K562 treated with DMSO at 1 percent for 4 hours (cell line): Measurements from ENCODE around the gene CRABP1. TPM values are rescaled to one million over a fixed set of nuclear protein-coding genes. Genes with fewer than 3 reads are reported as not detected.

Experiments used
- total RNA-seq: library from RNA; unstranded; fragments of 300-600 nt; gene quantifications from 2 replicates; pipeline ENCODE4 v1.2.3, GENCODE V29; 2022; ENCODE audit not compliant: insufficient read depth

The CRABP1 gene
- not detected in 2 replicates for total RNA-seq

GRCh38 chr15:78340231-78341056 is at the start of gene CRABP1:
CRABP1 (plus strand) TSS chr15:78340353; CDS start chr15:78340429, 76 bp downstream.

DNA sequence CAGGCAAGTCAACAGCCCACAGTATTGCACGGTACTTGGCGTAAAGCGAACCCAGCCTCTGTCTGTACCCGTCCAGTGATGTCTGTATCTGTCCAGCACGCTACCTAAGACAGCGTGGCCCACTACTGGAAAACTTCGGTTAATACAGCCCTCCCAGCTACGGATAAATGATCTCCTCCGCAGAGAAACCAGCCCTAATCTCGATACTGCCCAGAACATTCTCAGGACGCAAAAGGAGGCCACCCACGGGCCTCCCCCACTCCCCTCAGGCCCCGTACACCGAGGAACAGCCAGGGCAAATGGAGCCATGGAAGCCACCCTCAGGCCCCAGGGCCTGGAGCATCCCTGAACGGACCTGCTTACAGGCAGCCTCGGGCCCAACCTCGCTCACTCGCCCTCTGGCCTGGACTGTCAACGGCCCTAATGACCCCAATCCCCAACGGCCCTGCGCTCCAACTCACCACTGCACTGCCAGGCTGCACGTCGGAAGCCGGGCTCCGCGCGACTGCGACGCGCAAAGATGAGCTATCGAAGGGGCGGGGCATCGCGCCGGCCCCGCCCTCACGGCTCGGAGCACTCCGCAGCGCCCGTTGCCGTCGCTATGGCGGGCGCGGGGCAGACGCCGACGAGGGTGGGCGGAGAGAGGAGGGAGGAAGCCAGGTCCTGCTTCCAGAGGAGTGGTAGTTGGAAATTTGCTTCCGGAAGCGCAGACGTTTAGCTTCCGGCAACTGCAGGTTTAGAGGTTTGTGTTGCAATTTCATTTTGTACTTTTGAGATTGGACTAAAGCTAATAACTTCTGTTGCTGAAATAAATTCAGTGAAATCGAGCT is 40.8 kb upstream of the CRABP1 start, which contains the start of gene SKIC8:
Gene SKIC8 (minus strand): TSS at position 509 of the 830 bp plus-strand sequence. CDS start 3,923 bp downstream, outside the sequence.

Other genes with a start within 250 kb of the CRABP1 start
- 0.57 TPM in 1 of 2 replicates, not detected in the other for gene SH2D7, start 247.8 kb upstream of the CRABP1 start, total RNA-seq
- 32.1 and 45.2 TPM in 2 replicates for gene CIB2, start 208.9 kb upstream of the CRABP1 start, total RNA-seq
- 33.5 and 37.1 TPM in 2 replicates for gene IDH3A, start 191.0 kb upstream of the CRABP1 start, total RNA-seq
- gene ACSBG1, start 105.8 kb upstream of the CRABP1 start, total RNA-seq: 0.91 and 6.5 TPM in 2 replicates
- gene DNAJA4, start 75.8 kb upstream of the CRABP1 start, total RNA-seq: 0.65 and 0.78 TPM in 2 replicates
- 46.0 and 48.4 TPM in 2 replicates for gene SKIC8, start 40.7 kb upstream of the CRABP1 start, total RNA-seq
- gene IREB2, start 97.9 kb downstream of the CRABP1 start, total RNA-seq: 16.9 and 34.6 TPM in 2 replicates
- gene HYKK, start 167.2 kb downstream of the CRABP1 start, total RNA-seq: 2.5 and 2.9 TPM in 2 replicates
- gene PSMA4, start 200.1 kb downstream of the CRABP1 start, total RNA-seq: 514 and 533 TPM in 2 replicates
- gene CHRNA5, start 225.2 kb downstream of the CRABP1 start, total RNA-seq: 3.1 and 3.8 TPM in 2 replicates